Suppressor macrophage (primary cell): Measurements from ENCODE around the gene TMEM229B.
A peak's percentile ranks its signal among the peaks of the same experiment; 100 is the strongest.

Experiments used
- DNase-seq, 4 experiments: peaks; one replicate each; pipeline ENCODE4 v3.0.0-alpha.2; 2020 to 2022
- total RNA-seq, 17 experiments: gene quantifications; one replicate each; lab custom pipeline; 2026; ENCODE audit warnings: mixed read lengths in 6 of 17, inconsistent platforms in 3 of 17; lab: John Stamatoyannopoulos, UW

TMEM229B gene
- 1.6 to 24.7 (median 3.2) reads per million in 17 experiments for total RNA-seq

DNA sequence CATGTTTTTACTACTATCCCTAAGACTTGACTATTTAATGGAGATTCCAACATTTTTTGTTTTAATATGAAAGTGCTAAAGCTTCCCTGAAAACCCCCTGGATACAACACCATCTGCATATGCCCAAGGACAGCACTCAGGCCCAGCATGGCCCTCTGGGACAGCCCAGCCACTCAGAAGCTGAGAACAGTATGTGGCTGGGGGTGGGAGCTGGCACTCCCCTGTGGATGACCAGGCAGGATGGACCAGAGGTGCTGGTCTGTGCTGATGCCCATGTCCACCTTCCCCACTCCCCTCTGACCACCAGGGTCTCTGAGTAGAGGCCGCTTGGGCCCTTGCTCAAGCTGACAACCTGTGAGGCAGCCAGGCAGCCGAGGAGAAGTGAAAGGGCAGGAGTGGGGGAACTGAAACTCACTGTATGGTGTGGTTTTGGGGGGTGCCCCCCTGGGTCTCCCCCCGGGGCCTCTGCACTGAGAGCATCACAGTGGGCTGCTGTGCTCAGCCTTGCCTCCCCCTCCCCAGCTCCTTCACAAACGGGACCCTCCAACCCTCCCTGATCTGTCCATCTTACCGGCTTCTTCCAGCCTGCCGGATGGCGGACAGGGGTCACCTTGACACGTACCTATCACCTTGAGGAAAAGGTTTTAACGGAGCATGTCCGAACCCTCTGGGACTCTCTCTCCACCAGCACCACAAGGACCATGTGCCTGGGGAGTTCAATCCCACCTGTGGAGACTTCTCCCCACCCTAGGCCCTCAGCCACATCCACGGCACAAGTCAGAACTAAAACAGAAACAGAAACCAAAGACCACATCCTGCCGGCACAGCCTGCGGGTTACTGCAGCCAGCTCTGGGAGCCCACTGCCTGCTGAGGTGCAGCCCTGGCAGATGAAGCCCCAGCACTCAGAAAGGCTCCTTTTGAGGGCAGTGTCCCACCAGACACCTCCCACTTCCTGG is at the start of gene TMEM229B:
TMEM229B (minus strand) TSS at position 785 of the 957 bp plus-strand sequence. CDS start 14,798 bp downstream, outside the sequence.
- DNase-seq, result peak; percentile 32 to 61 (median 54)

DNA sequence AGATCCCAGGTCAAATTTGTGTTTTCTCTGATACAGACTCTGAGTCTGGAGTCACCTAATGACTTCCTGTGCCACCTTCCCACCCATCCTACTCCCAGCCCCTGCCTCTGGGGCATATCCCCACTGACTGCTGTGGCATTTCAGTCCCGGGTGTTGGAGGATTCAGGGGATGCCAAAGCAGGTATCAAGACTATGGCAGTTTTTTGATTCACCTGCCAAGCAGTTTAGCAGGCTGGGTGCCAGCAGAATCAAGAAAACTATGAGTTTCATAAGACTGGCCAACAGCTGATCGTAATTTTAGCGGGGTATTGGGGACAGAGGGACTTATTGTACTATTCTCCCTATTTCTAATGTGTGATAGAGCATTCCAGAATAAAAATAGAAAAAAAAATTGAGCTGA is 49.2 kb upstream of the TMEM229B start:
- DNase-seq, result no peak

DNA sequence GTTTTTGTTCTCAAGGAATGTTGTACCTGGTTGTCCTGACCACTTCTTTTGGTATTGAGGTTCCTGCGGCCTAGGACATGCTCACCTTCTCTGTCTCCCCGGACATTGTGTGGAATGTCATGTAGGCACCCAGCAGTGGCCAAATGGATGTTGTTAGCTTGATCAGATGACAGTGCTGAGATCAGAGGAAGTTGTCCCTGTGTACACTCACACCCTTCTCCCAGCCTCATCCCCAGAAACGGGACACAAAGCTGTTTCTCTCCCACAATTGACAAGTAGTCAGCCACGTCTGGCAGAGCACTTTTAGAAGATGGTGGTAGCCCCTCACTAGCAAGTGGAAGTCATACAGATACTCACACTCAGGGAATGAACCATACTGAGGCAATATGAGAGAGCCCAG is 47.6 kb upstream of the TMEM229B start:
- no peak for DNase-seq

DNA sequence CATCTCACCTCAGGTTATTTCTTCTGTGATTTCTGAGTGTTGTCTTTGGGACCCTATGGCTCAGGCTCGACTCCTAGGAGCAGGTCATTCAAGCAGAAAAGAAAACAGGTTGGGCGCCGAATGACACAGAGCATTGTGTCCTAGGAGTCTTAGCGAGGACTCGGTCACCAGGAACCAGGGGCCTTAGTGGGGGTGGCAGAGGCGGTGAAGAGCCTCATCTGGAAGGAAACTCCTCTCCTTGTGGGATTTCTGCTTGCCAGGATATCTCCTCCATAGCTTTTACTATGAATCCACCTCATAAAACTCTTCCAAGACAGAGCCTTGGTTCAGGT is 45.2 kb upstream of the TMEM229B start:
- DNase-seq, result no peak

DNA sequence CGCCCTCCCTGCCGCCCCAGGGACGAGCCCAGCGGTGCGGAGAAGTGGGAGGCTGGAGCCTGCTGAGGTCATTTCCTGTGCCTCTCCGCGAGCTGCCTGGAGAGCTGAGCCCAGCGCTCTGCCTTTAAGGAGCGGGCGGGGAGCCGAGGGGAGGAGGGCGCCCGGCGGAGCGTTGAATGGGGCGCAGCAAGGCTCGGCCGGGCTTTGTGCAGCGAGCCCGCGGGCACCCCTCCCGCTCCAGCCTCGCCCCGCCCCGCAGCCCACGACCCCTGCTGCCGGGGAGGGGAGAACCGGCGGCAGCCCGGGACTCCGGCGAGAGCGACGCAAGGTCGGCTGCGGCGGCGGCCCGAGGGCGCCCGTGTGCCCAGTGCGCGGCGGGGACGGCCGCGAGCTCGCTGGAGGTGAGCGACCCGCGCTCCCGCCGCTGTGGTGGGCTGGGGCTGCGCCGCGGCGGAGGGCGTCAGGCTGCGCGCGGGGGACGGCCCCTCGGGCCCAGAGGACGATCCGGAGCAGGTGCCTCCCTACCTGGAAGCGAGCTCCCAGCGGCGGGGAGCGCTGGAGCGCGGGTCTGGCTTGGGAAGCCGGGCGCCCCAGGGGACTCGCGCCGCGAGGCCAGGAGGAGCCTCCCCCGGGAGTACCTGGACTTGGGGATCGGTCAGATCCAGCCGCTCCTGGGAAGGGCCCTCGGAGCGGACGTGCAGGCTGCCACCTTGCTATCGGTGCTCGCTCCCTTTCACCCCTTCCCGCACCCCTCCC is 44.7 kb upstream of the TMEM229B start, which contains the start of gene PLEKHH1:
PLEKHH1 (plus strand) TSS at position 293 of the 756 bp plus-strand sequence. CDS start 8,578 bp downstream, outside the sequence.
- peak; percentile 81 to 90 (median 88) for DNase-seq

DNA sequence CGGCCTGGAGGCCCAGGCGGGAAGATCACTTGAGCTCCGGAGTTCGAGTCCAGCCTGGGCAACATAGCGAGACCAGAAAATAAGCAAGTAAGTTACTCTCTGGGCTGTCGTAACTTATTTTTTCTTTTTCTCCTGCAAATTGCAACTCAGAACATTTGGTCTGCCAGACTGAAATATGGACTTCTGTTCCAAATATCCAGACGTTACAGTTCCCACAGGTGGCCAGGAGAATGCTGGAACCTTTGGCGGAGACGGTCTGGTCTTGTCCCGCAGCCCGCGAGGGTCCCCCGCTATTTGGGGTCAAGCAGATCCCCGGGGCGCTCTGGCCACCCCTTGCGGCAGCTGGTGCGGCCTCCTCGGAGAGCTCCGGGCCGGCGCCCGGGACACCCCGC is 44.1 kb upstream of the TMEM229B start:
- DNase-seq, result no peak

DNA sequence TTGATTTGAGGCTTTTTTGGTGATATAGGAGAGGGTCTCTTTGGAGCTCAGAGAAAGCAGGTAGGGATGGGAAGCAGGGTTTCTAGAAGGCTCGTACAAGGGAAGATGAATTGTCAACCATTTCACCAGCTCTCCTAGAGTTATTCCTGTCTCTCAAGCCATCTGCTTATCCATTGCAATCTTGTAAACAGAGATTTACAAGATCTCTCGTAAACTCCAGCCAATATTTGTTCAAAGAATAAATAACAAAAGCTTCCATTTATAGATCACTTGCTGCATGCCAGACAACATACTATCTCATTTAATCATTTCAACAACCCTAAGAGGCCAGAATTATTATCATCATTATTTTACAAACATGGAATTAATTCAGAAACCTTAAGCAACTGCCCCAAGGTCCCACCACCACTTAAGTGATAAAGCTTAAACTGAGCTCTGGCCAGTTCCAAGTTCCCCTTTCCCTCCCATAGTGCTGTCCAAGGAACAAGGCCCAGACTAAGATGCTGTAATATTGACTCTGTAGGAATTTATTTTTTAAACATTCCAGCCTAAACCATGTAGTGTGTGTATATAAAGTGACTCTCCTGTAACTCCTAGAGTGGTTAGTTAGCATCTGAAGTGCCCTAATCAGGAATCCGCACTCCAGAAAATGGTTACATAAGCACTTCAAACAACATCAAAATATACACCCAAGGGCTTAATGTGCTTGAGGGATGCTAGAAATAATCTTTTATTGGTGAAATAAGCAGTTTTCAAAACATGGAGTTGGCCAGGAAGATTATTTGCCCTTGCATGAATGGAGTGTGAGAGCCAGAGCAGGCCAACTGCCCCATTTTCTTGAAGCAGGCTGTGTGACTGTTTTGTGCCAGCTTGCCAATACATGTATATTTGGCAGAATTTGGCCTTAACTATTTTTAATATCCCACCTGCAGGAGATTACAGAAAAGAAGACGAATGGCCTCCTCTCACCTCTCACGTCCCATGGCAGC is 41.7 kb upstream of the TMEM229B start:
- no peak for DNase-seq

DNA sequence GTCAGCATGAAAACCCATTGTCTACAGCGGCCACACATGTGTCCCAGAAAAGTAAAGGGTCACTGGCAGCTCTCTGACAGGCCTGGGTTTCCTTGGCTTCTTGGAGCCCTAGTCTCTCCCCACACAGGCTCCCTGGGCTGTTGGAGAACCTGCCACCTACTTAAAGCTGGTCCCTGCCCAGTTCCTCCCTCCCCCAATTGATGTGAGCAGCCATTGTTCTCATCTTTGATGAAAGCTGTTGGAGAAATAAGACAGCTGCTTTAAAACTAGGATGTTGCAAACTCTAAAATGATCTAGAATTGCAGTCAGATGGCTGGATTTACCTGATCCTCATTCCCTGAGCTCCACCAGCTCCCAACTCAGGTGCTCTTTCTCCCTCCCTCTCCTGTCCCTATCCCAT is 39.8 kb upstream of the TMEM229B start:
- DNase-seq, result no peak

DNA sequence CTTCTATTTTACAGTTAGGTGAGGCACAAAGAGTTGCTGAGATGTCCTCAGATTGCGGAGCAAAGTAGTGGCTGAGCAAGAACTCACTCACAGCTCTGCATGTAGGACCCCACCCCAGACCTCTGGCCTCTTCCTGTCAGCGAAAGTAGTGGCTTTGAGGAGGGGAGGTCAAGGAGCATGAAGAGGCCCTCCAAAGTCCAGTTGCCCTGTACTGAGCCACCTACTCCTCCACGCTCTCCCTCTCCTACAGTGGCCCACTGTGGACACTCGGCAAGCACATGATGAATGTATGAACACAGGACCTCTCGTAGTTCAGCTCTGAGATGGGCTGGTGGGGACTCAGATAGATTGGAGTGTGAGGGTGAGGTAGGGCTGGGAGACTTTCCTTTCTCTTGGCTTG is 39.2 kb upstream of the TMEM229B start:
- DNase-seq, result no peak

DNA sequence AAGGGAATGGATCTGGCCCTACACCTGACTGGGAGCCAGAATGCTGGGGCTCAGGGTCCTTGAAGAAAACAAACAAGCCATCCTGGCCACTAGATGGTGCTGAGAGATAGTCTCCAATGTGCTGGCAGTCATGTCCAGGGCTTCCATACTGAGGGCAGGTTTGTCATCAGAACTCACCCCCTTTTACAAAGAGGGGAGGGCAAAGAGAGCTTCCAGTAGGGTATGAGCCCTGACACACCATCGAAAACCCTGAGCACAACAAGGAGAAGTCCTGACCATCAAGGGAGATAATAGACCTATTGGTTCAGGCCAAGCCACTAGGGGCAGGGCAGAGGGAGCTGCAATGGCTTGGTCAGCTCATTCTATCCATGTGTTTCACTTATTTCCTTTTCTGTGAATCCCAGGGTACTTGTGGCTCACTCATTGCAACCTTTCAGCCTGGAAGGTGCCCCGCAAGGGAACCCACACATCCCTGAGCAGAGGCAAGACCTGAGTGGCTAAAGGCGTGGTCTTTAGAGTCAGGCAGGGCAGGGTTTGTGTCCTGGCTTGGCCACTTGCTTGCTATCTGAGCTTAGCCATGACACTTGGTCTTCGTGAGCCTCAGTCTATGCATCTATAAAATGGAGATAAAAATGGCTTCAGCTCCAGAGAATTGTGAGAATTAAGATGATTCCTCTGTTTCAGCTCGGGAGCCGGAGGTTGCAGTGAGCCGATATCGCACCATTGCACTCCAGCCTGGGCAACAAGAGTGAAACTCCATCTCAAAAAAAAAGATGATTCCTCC is 38.3 kb upstream of the TMEM229B start:
- peak; percentile 52 to 67 (median 61) for DNase-seq

DNA sequence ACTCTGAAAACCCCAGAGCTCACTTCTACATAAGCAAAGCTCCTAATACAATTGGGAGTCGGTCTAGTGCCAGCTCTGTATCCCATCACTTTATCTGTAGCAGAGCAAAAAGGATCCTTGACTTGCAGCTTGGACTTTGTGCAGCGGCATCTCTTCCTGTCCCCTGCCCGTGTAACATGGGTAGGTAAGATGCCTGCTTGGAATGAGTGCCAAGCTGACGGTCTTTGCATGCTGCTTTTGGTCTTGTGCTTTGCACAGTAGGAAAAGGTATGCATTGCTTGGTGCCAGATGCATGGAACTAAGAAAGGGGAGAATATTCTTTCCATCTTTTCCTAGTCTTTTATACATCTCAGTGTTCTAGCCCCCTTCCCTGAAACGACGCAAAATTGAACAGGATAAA is 37.7 kb upstream of the TMEM229B start:
- no peak for DNase-seq

DNA sequence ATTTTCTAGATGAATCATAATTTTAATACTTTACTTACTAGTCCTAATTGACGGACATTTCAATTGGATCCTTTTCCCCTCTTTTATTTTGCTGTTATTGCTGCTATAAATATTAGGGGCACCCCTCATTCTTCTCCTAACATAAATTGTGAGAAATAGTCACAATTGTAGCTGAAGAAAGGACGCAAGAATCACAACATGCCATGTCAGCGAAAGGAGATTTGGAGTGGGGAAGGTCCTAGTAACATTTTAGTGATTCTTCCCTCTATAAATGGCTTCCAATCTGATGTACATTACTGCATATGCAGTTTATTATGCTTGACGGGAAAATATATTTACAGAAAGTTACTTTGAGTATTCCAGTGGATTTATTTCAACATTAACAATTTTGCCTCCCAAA is 36.9 kb upstream of the TMEM229B start:
- DNase-seq, result no peak

DNA sequence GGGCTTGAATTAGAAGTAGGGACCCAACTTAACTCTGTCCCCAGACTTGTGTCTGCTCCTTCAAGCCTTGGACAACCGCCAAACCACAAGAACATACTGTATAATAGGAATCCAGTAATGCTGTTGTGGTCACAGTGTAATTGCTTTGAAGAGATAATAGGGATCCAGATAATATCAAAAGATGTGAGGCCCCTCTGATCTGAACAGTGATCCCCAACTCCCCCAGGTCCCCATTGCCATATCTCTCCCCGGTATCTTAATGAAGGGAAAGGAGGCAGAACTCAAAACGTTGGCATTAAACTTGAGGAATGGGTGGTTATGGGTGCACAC is 36.1 kb upstream of the TMEM229B start:
- DNase-seq, result peak in 1 of 4 experiments; percentile 25

DNA sequence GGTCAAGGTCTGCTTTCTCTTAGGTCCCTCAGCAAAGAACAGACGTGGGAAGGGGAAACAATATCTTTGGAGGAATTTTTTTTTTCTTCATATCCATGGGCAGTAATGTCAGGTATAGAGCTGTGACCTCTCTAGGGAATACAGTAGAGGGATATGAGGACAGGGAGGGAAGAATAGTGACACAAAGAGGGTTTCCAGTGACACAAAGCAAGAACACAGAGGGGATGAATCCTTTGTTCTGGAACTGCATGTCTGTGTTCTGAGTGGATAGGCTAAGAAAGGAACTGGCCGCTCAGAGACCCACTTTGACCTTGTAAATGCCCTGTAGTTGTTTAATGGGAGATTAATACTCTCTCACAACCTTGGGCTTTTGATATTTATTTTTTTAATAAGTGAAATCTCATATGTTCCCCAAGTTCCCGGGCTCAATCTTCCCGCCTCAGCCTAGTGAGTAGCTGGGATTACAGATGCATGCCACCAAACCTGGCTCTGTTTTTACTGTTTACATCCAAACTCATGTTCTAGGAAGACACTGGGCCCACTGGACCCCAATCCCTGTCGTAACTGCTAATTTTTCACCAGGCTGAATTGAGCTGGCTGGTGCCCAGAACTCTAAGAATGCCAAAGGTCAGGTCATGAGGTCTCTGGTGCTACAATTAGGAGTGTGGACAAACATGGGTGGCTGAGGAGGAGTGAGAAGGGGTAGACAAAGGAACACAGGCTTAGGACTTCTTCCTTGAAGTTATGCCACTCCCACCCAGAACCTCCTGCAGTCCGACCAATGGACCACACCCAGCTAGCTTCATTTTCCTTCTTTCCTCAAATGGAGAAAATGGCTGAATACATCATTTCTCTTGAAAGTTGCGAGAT is 35.5 kb upstream of the TMEM229B start:
- DNase-seq, result peak in 1 of 4 experiments; percentile 24

DNA sequence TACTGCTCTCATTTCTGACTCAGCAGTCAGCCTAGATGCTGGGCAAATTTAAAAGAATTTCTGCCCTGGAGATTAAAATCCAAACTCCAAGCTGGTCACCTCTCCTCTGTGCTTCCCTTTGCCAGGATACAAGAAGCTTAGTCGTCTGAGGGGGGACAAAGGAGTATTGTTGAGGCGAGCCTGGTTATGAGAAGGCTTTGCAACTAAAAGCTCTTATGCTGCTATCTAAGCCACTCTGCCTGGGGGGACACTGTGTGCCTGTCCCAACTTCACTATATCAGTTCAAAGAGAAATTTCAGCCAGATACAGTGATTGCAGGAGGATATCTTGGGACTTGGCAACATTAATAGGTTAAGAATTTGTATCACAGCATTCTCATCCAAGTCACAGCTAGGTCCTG is 33.7 kb upstream of the TMEM229B start:
- no peak for DNase-seq

DNA sequence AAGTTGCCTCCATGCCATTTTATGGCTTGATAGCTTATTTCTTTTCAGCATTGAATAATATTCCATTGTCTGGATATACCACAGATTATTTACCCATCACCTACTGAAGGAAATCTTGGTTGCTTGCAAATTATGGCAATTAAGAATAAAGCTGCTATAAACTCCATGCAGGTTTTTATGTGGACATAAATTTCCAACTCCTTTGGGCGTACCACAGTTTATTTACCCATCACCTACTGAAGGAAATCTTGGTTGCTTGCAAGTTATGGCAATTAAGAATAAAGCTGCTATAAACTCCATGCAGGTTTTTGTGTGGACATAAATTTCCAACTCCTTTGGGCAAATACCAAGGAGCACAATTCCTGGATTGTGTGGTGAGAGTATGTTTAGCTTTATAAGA is 32.0 kb upstream of the TMEM229B start:
- DNase-seq, result no peak

DNA sequence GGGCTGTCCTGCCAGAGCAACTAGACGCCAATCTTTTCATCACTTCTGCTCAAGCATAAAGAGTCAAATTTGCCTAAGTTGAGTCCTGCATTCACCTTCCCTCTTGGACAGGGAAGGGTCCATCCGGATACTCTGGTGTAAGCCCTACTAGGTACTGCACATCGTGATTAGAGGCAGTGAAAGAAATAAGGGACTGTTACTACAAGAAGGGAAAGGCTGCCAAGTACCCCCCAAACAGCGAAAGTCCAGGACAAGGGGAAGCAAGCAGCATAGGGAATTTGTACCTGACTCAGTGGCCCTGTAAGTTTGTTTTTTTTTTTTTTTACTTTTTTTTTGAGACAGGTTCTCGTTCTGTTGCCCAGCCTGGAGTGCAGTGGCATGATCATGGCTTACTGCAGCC is 30.9 kb upstream of the TMEM229B start:
- DNase-seq, result no peak

DNA sequence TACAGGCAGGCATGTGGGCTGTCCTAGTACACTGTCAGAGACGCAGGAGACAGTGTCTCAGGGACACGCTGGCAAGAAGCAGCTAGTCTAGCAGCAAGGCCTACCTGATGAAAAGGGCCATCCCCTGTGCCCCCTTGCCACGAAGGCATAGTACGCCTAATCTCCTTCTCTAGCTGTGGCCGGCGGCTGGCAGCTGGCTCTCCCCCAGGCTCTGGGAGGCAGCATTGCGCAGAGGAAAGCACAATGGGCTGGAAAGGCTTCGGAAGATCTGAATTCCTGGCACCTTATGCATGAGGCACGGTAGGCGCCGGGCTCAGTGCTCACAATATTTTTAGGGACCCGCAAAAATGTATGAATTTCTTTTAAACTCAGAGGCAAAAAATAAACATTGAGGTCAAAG is 28.6 kb upstream of the TMEM229B start:
- DNase-seq, result no peak

DNA sequence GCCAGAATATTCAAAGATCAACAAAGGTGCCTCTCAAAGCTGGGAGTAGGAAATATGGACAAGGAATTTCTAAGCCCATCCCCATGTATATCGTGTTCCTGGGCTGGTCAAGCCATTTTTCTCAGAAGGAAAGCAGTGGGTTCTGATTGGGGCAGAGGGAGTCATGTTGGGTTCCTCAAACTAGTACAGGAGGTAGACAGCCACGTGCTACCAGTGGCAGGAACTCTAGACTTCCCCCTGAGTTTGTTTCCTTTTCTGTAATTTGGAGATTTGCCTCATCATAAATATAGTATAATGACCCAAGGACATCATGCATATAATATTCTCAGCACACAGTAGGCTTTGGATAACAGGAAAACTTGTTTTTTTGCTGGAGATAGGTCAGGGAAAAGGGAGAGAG is 28.2 kb upstream of the TMEM229B start:
- peak; percentile 34 to 64 (median 52) for DNase-seq

DNA sequence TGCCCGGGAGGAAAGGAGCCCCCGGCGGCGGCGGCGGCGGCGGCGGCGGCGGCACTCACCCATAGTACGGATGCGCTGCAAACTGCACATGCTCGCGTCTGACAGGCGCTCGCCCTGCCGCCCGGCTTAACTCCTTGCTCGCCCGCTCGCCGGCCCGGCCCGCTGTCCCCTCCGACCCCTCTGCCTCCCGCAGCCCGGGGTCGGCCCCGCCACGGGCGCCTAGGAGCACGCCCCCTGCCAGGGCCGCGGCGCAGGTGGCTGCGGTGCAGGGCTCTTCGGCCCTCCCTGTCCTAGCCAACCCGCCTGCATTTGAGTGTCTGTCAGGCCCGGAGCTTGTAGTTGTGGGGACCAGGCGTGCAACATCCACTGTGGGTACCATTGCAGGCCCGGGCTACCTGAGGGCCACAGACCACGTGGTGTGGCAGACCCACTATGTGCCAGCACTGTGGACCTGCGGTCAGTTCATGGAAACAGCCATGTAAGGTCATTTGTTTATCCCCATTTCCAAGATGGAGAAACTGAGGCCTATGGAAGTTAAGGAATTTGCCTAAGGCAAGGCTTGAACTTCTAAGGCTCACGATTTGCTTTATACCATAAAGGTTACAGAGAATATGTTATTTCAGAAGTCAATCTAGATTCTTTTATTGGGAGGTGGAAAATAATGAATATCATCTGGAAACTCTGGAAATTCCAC is 27.0 kb upstream of the TMEM229B start:
- DNase-seq, result peak; percentile 15 to 60 (median 33)
